A549 (cell line): ENCODE data around the gene ZNF211. TPM values are rescaled to one million over a fixed set of nuclear protein-coding genes. Genes with fewer than 3 reads are reported as not detected.

Source experiments
- ATAC-seq, 2 experiments: fragments of 200-7000 bp in 1 of 2; fragments of >200 bp in 1 of 2; cut with Nextera tagmentation in 1 of 2; cut with Tn5 transposase in 1 of 2; 3 replicates each; pipeline versions ENCODE4 v1.8.0 to v1.9.1; 2018 to 2020; ENCODE audit warnings: mild to moderate bottlenecking in 1 of 2, moderate library complexity in 1 of 2
- CTCF ChIA-PET: fragments of 300-600 bp; sonication (Branson Sonifier 250); formaldehyde crosslinking; extraction: SDS; loops from one replicate; lab custom pipeline; 2021; ENCODE audit warnings: antibody characterized with exemption, inconsistent platforms; lab: Yijun Ruan, JAX
- POLR2A ChIA-PET: fragments of 350-600 bp; formaldehyde crosslinking; extraction: SDS; loops from one replicate; lab custom pipeline; 2021; ENCODE audit warnings: antibody characterized with exemption, inconsistent platforms; lab: Yijun Ruan, JAX
- DNase-seq, 2 experiments: peaks; one replicate each; pipeline versions ENCODE4 v3.0.0 to v3.0.0-alpha.2; 2011 to 2016; ENCODE audit warnings: low read depth in 1 of 2, low spot score in 1 of 2
- FAIRE-seq: peaks from 2 replicates; lab custom pipeline; 2011; peaks lifted over from hg19 to GRCh38; lab: Jason Lieb, UNC
- H3K27ac ChIP-seq, 2 experiments: fragments of >200 bp; sonication (Bioruptor Twin); formaldehyde crosslinking; 3 replicates each; pipeline ENCODE4 v1.5.1; 2016 to 2017
- H3K4me1 ChIP-seq: fragments of >200 bp; sonication (Bioruptor Twin); formaldehyde crosslinking; 3 replicates; pipeline ENCODE4 v1.6.1; 2016
- H3K4me2 ChIP-seq: fragments of >200 bp; sonication (Bioruptor Twin); formaldehyde crosslinking; 3 replicates; pipeline ENCODE4 v1.6.1; 2016
- H3K4me3 ChIP-seq: fragments of >200 bp; sonication (Bioruptor Twin); formaldehyde crosslinking; 3 replicates; pipeline ENCODE4 v1.5.1; 2016
- H3K9me3 ChIP-seq: fragments of >200 bp; sonication (Bioruptor Twin); formaldehyde crosslinking; 3 replicates; pipeline ENCODE4 v1.6.1; 2016
- CBX8 ChIP-seq: fragments of 200-600 bp; sonication (generic); IDR thresholded peaks from 2 replicates; pipeline ENCODE4 v1.6.1; 2016
- CTCF ChIP-seq: fragments of >200 bp; sonication (Bioruptor Twin); formaldehyde crosslinking; IDR thresholded peaks from 3 replicates; pipeline ENCODE4 v1.5.1; 2016
- EHMT2 ChIP-seq: fragments of 200-600 bp; sonication (generic); IDR thresholded peaks from 2 replicates; pipeline ENCODE4 v1.6.1; 2016; ENCODE audit warnings: antibody characterized with exemption, low read depth, mild to moderate bottlenecking, moderate library complexity
- EP300 ChIP-seq, 2 experiments: fragments of >200 bp; sonication (Bioruptor Twin); formaldehyde crosslinking; IDR thresholded peaks; 2 replicates in 1 of 2; 3 replicates in 1 of 2; pipeline ENCODE4 v1.6.1; 2016 to 2017
- HMGXB4 ChIP-seq: fragments of 250-450 bp; sonication (Bioruptor Pico); IDR thresholded peaks from 2 replicates; pipeline ENCODE4 v1.5.0; 2021; ENCODE audit warnings: mild to moderate bottlenecking, moderate library complexity, borderline replicate concordance
- JUNB ChIP-seq: fragments of >200 bp; sonication (Bioruptor Twin); formaldehyde crosslinking; IDR thresholded peaks from 2 replicates; pipeline ENCODE4 v1.6.1; 2016
- KDM1A ChIP-seq: fragments of 200-600 bp; sonication (generic); IDR thresholded peaks from 2 replicates; pipeline ENCODE4 v1.6.1; 2016; ENCODE audit warnings: low read depth, mild to moderate bottlenecking
- KDM5A ChIP-seq: fragments of 200-600 bp; sonication (generic); IDR thresholded peaks from 2 replicates; pipeline ENCODE4 v1.6.1; 2016; ENCODE audit warnings: antibody characterized with exemption, mild to moderate bottlenecking
- NPAS2 ChIP-seq: fragments of 250-450 bp; sonication (Bioruptor Pico); IDR thresholded peaks from 2 replicates; pipeline ENCODE4 v1.8.0; 2022; ENCODE audit warnings: mild to moderate bottlenecking, moderate library complexity, borderline replicate concordance
- PHF8 ChIP-seq: fragments of 200-600 bp; sonication (generic); IDR thresholded peaks from 2 replicates; pipeline ENCODE4 v1.6.1; 2016; ENCODE audit warnings: low read depth, mild to moderate bottlenecking, antibody characterized with exemption, moderate library complexity, borderline replicate concordance
- RARB ChIP-seq: fragments of 250-450 bp; sonication (Bioruptor Pico); IDR thresholded peaks from 2 replicates; pipeline ENCODE4 v1.8.0; 2021; ENCODE audit warnings: mild to moderate bottlenecking, moderate library complexity
- RCOR1 ChIP-seq: fragments of 150-350 bp; IDR thresholded peaks from 2 replicates; pipeline ENCODE4 v1.6.1; 2014; ENCODE audit warnings: antibody characterized with exemption, low read length, low read depth
- TP53 ChIP-seq: fragments of 250-450 bp; sonication (Bioruptor Pico); IDR thresholded peaks from 2 replicates; pipeline ENCODE4 v1.5.0; 2021; ENCODE audit warnings: mild to moderate bottlenecking, moderate library complexity
- ZC3H11A ChIP-seq: fragments of 450-650 bp; IDR thresholded peaks from 2 replicates; pipeline ENCODE4 v1.6.1; 2014; ENCODE audit warnings: antibody characterized with exemption, mild to moderate bottlenecking
- ZFP36 ChIP-seq: fragments of 450-650 bp; IDR thresholded peaks from 2 replicates; pipeline ENCODE4 v1.6.1; 2014; ENCODE audit warnings: borderline replicate concordance; ENCODE audit not compliant: partially characterized antibody
- WGBS: methylation state at CpG from one replicate; pipeline ENCODE4 v1.1.6; 2017; ENCODE audit errors: missing lambda C conversion rate; 5-methylcytosine and 5-hydroxymethylcytosine counted together
- polyA plus RNA-seq, 4 experiments: library from polyadenylated mRNA; depleted of rRNA in 3 of 4; stranded (reverse); fragments of >200 nt; fragmentation: RNase III in 1 of 4; extraction: RNeasy Plus Mini Kit Qiagen cat#74134 plus additional on column Dnase treatment in 1 of 4; gene quantifications; 2 replicates in 3 of 4; 3 replicates in 1 of 4; pipeline ENCODE4 v1.2.3, GENCODE V29; 2011 to 2017
- TF ChIP-seq, protein P1 (sequence below): fragments of 450-650 bp; IDR thresholded peaks from 2 replicates; pipeline ENCODE4 v1.6.1; 2014; ENCODE audit warnings: antibody characterized with exemption
- TF ChIP-seq, protein P2 (sequence below): fragments of 150-350 bp; IDR thresholded peaks from 2 replicates; pipeline ENCODE4 v1.6.1; 2014; ENCODE audit warnings: low read depth, mild to moderate bottlenecking, low read length
- TF ChIP-seq, protein P3 (sequence below): fragments of 200-600 bp; sonication (generic); IDR thresholded peaks from 2 replicates; pipeline ENCODE4 v1.6.1; 2016; ENCODE audit warnings: antibody characterized with exemption, mild to moderate bottlenecking, moderate library complexity

Gene ZNF211
- polyA plus RNA-seq, 2 of the 4 experiments (the other 2 are of a cell fraction) = 7.5 to 11.6 TPM

- FAIRE-seq (peak; percentile 39), ATAC-seq (no peak), DNase-seq (no peak)
- H3K27ac ChIP-seq = no peak overlapping the region
- no peaks in the 10 kb centered on the region for H3K4me1 ChIP-seq
- TF ChIP-seq CTCF (no peak), ZFP36 (no peak), TP53 (CRISPR knock-in tag) (no peak), JUNB (no peak), EHMT2 (no peak), KDM5A (no peak), CBX8 (no peak), NPAS2 (CRISPR knock-in tag) (no peak), RCOR1 (no peak), RARB (CRISPR knock-in tag) (no peak), HMGXB4 (CRISPR knock-in tag) (no peak), KDM1A (no peak)
- TF ChIP-seq, protein P1, sequence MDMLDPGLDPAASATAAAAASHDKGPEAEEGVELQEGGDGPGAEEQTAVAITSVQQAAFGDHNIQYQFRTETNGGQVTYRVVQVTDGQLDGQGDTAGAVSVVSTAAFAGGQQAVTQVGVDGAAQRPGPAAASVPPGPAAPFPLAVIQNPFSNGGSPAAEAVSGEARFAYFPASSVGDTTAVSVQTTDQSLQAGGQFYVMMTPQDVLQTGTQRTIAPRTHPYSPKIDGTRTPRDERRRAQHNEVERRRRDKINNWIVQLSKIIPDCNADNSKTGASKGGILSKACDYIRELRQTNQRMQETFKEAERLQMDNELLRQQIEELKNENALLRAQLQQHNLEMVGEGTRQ = no peak
- TF ChIP-seq, protein P2, sequence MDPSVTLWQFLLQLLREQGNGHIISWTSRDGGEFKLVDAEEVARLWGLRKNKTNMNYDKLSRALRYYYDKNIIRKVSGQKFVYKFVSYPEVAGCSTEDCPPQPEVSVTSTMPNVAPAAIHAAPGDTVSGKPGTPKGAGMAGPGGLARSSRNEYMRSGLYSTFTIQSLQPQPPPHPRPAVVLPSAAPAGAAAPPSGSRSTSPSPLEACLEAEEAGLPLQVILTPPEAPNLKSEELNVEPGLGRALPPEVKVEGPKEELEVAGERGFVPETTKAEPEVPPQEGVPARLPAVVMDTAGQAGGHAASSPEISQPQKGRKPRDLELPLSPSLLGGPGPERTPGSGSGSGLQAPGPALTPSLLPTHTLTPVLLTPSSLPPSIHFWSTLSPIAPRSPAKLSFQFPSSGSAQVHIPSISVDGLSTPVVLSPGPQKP = no peak
- ChIA-PET POLR2A (no interaction called here), CTCF (no interaction called here)
- H3K4me2 ChIP-seq = no peak overlapping the region
- H3K4me3 ChIP-seq = no peak overlapping the region
- H3K9me3 ChIP-seq = peaks cover 87% of the 10 kb centered on the region
- WGBS = 4% methylated on average over 2 of the region's 2 CpGs
These were observed 42.9 kb downstream of the ZNF211 start for GRCh38 chr19:57675881-57676280.

- TF ChIP-seq PHF8 = 0 out of 2 replicates have a peak, but pooled peaks have one; percentile 13
- no peak for TF ChIP-seq ZC3H11A
- TF ChIP-seq, protein P3, sequence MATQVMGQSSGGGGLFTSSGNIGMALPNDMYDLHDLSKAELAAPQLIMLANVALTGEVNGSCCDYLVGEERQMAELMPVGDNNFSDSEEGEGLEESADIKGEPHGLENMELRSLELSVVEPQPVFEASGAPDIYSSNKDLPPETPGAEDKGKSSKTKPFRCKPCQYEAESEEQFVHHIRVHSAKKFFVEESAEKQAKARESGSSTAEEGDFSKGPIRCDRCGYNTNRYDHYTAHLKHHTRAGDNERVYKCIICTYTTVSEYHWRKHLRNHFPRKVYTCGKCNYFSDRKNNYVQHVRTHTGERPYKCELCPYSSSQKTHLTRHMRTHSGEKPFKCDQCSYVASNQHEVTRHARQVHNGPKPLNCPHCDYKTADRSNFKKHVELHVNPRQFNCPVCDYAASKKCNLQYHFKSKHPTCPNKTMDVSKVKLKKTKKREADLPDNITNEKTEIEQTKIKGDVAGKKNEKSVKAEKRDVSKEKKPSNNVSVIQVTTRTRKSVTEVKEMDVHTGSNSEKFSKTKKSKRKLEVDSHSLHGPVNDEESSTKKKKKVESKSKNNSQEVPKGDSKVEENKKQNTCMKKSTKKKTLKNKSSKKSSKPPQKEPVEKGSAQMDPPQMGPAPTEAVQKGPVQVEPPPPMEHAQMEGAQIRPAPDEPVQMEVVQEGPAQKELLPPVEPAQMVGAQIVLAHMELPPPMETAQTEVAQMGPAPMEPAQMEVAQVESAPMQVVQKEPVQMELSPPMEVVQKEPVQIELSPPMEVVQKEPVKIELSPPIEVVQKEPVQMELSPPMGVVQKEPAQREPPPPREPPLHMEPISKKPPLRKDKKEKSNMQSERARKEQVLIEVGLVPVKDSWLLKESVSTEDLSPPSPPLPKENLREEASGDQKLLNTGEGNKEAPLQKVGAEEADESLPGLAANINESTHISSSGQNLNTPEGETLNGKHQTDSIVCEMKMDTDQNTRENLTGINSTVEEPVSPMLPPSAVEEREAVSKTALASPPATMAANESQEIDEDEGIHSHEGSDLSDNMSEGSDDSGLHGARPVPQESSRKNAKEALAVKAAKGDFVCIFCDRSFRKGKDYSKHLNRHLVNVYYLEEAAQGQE = no peak
- no peak for TF ChIP-seq EP300 (IDR thresholded peaks at IDR 0.05)
- no peak for TF ChIP-seq HMGXB4 (CRISPR knock-in tag)
- 0 out of 2 replicates have a peak, but pooled peaks have one; percentile 26 for TF ChIP-seq KDM1A
- 23% methylated on average over 12 of the region's 19 CpGs for WGBS
- Histone ChIP-seq H3K4me3 (peak overlapping the region; percentile 73), H3K9me3 (peaks cover 96% of the 10 kb centered on the region), H3K4me1 (no peaks in the 10 kb centered on the region), H3K27ac (peak overlapping the region; percentile 46 to 79; a peak in 5 of 6 replicates), H3K4me2 (peak overlapping the region; percentile 73)
- ChIA-PET POLR2A (interaction anchor here (0.6 to 1.7 kb wide), 11 partner anchors 29 to 645 kb away, joined by 3 to 8 read pairs (median 5); partner anchors contain the start of genes ZNF134, ZNF274, ZNF543 and ZNF552), CTCF (interaction anchor here (0.7 to 1.3 kb wide), 4 partner anchors 10 to 86 kb away, joined by 3 to 4 read pairs (median 4); no protein-coding TSS in a partner anchor)
- DNase-seq = peak in 1 of 2 experiments; percentile 33
- no peak for FAIRE-seq
- peak in 1 of 2 experiments; percentile 9; a peak in 4 of 6 replicates for ATAC-seq
These were observed 49.3 kb downstream of the ZNF211 start for GRCh38 chr19:57682226-57682766.
